ENCODE measurements around the gene UBE2O. TPM values are rescaled to one million over a fixed set of nuclear protein-coding genes. Genes with fewer than 3 reads are reported as not detected.

The UBE2O gene
- polyA plus RNA-seq, 1 of the 3 experiments (the other 2 are of a cell fraction): 25.4 TPM

GRCh38 chr17:76497979-76498875, 45.3 kb upstream of the UBE2O start (continued):
- TF ChIP-seq IRF3 (IDR thresholded peaks at IDR 0.05; ENCODE audit: low read depth, low read length): no peak
- peak; percentile 98 for TF ChIP-seq MAX (IDR thresholded peaks at IDR 0.05; ENCODE audit: low read depth)
- TF ChIP-seq EZH2phosphoT487 (IDR thresholded peaks at IDR 0.05; ENCODE audit: borderline replicate concordance, low read depth): no peak
- TF ChIP-seq MEF2A (IDR thresholded peaks at IDR 0.05; ENCODE audit: borderline replicate concordance, low read depth): no peak
- no peak for TF ChIP-seq GATA2 (CRISPR knock-in tag; IDR thresholded peaks at IDR 0.05)
- TF ChIP-seq USF1 (IDR thresholded peaks at IDR 0.05; ENCODE audit: borderline replicate concordance, low read depth): no peak
- TF ChIP-seq REST (IDR thresholded peaks at IDR 0.05; ENCODE audit: low read depth, low read length): no peak

GRCh38 chr17:76497699-76497978, 44.7 kb upstream of the UBE2O start:
- Histone ChIP-seq H3K4me3 (ENCODE audit: low read depth in 2 of 2, low read length in 1 of 2) (no peak overlapping the region), H3K4me1 (ENCODE audit: control insufficient read depth in 1 of 2, insufficient read depth in 2 of 2, low read depth in 1 of 2, low read length in 1 of 2) (peaks cover 27 to 76% of the 10 kb centered on the region in 2 experiments; a peak in 3 of 4 replicates), H4K20me1 (ENCODE audit: insufficient read depth) (no peaks in the 10 kb centered on the region), H3K9me2 (no peaks in the 10 kb centered on the region), H3K79me2 (ENCODE audit: insufficient read depth) (peaks cover 24% of the 10 kb centered on the region; the same call in 1 of the 2 replicates), H3K36me3 (replicated peaks in 1 of 2; ENCODE audit: control insufficient read depth in 1 of 2, insufficient read depth in 2 of 2, low read length in 1 of 2) (no peaks in the 10 kb centered on the region), H3K4me2 (peak overlapping the region; percentile 92), H3K27ac (ENCODE audit: low read depth in 2 of 2, low read length in 1 of 2) (peak overlapping the region; percentile 48 to 93; a peak in 3 of 4 replicates), H3F3A (replicated peaks; ENCODE audit: insufficient read depth) (peaks cover 15% of the 10 kb centered on the region), H3K9me3 (no peaks in the 10 kb centered on the region), H3K27me3 (ENCODE audit: insufficient read depth) (no peaks in the 10 kb centered on the region), H2AFZ (ENCODE audit: low read depth) (no peak overlapping the region; the same call in 1 of the 2 replicates), H3K9ac (0 out of 2 replicates have a peak overlapping the region, but pooled peaks have one; percentile 24)
- ChIA-PET POLR2A (interaction anchor here (0.6 to 1.6 kb wide), 4 partner anchors 39 to 981 kb away, joined by 3 to 6 read pairs (median 5); partner anchors contain the start of gene PRPSAP1), CTCF (interaction anchor here (1.1 to 56.8 kb wide), 9 partner anchors 8 to 750 kb away, joined by 3 to 1687 read pairs (median 32); partner anchors contain the start of genes AANAT, RHBDF2 and UBE2O)
- no peak for DNase-seq
- 45% methylated on average over 2 of the region's 2 CpGs for WGBS (ENCODE audit: low lambda C conversion rate)
- TF ChIP-seq REST (IDR thresholded peaks at IDR 0.05; ENCODE audit: low read depth, low read length): no peak
- TF ChIP-seq CTCF (IDR thresholded peaks at IDR 0.05): no peak
- TF ChIP-seq MXI1 (IDR thresholded peaks at IDR 0.05; ENCODE audit: low read depth, low read length): no peak
- TF ChIP-seq EP300 (IDR thresholded peaks at IDR 0.05; ENCODE audit: borderline replicate concordance in 1 of 2, low read depth in 1 of 2, low read length in 1 of 2): no peak
- TF ChIP-seq FOSL2 (IDR thresholded peaks at IDR 0.05; ENCODE audit: borderline replicate concordance, low read depth): no peak
- no peak for TF ChIP-seq RAD21 (IDR thresholded peaks at IDR 0.05; ENCODE audit: low read length)
- TF ChIP-seq JUND (IDR thresholded peaks at IDR 0.05): no peak
- TF ChIP-seq GABPA (IDR thresholded peaks at IDR 0.05; ENCODE audit: low read depth): no peak
- TF ChIP-seq USF1 (IDR thresholded peaks at IDR 0.05; ENCODE audit: borderline replicate concordance, low read depth): no peak

Measured in SK-N-SH (cell line).